ENCODE data around the gene CTTNBP2. TPM values are rescaled to one million over a fixed set of nuclear protein-coding genes. Genes with fewer than 3 reads are reported as not detected.

CTTNBP2 gene
- total and polyA plus RNA-seq, 2 of the 4 experiments (the other 2 are of a cell fraction): 6.6 to 11.3 TPM

DNA sequence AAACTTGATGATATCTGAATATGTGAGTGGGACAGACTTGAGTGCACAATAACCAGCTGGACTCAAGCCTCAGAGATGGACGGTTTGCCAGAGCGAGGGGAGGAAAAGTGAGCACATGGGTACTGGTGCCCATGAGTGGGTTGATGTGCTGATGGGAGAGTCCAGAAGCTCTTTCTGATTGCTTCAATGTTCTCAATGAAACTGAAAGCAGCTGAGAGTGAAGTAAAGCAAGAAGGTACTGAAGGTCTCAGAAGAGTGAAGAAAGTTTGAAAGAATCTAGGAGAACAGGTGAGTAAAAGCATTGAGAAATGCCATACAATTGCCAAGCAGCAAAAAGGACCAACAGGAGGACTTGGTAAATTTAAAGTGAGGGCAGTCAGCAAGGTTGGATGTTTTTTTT is 28.6 kb downstream of the CTTNBP2 start:
- WGBS, 2 experiments (ENCODE audit: extremely low coverage in 2 of 2, insufficient read length in 1 of 2): 100% methylated on average over 2 of the region's 2 CpGs; no CpG with 5 or more reads in 1 of the 2 experiments
- no peaks in the 10 kb centered on the region; a peak in 1 of 4 replicates for H3K79me1 ChIP-seq (ENCODE audit: low read depth in 1 of 2, low read length in 2 of 2)

More for the DNA sequence above, 28.6 kb downstream of the CTTNBP2 start:
- ATAC-seq (ENCODE audit: low read depth) (no peak), DNase-seq (no peak)
- Histone ChIP-seq H4K8ac (ENCODE audit: low read depth in 2 of 2, low read length in 2 of 2) (no peak overlapping the region), H2AFZ (replicated peaks; ENCODE audit: low read length, poor library complexity) (no peak overlapping the region), H4K5ac (ENCODE audit: low read depth, low read length) (no peak overlapping the region), H3K9ac (ENCODE audit: low read depth, low read length) (no peak overlapping the region), H3K9me3 (ENCODE audit: control insufficient read depth, insufficient read depth, low read length) (0 out of 2 replicates have a peak, but pooled peaks cover 2% of the 10 kb centered on the region), H3K36me3 (ENCODE audit: control insufficient read depth, insufficient read depth, low read length) (peaks cover 4% of the 10 kb centered on the region; the same call in 1 of the 2 replicates), H2BK15ac (ENCODE audit: low read depth, low read length) (no peak overlapping the region), H2BK20ac (ENCODE audit: low read depth, low read length) (no peak overlapping the region), H3K23ac (ENCODE audit: low read depth, low read length) (no peak overlapping the region), H3K4me1 (ENCODE audit: control insufficient read depth, insufficient read depth, low read length) (no peaks in the 10 kb centered on the region), H3K4me2 (ENCODE audit: low read depth, low read length) (no peak overlapping the region), H2BK120ac (ENCODE audit: low read depth, low read length) (no peak overlapping the region), H3K56ac (ENCODE audit: extremely low read depth, insufficient read depth, low read length) (no peak overlapping the region), H3K4ac (ENCODE audit: low read depth, low read length) (no peak overlapping the region), H3K9me1 (ENCODE audit: insufficient read depth, low read length) (no peaks in the 10 kb centered on the region), H3K27ac (ENCODE audit: insufficient read depth, low read length) (no peak overlapping the region), H3K18ac (ENCODE audit: low read depth, low read length) (no peak overlapping the region), H4K20me1 (ENCODE audit: insufficient read depth, low read length) (no peaks in the 10 kb centered on the region), H2AK5ac (ENCODE audit: low read depth, low read length) (no peak overlapping the region), H3K14ac (replicated peaks; ENCODE audit: low read depth, low read length) (no peak overlapping the region), H4K91ac (ENCODE audit: insufficient read depth, low read depth, low read length) (no peak overlapping the region), H2AK9ac (replicated peaks; ENCODE audit: low read depth, low read length, poor library complexity) (no peak overlapping the region), H3K27me3 (ENCODE audit: control insufficient read depth, insufficient read depth, low read length) (no peaks in the 10 kb centered on the region), H2BK5ac (ENCODE audit: low read depth, low read length, poor library complexity, severe bottlenecking) (no peak overlapping the region), H3K4me3 (ENCODE audit: insufficient read depth, low read depth, low read length) (no peak overlapping the region)
- no peak for TF ChIP-seq MAFK (IDR thresholded peaks at IDR 0.05; ENCODE audit: low read depth, low read length)
- TF ChIP-seq, protein P1, sequence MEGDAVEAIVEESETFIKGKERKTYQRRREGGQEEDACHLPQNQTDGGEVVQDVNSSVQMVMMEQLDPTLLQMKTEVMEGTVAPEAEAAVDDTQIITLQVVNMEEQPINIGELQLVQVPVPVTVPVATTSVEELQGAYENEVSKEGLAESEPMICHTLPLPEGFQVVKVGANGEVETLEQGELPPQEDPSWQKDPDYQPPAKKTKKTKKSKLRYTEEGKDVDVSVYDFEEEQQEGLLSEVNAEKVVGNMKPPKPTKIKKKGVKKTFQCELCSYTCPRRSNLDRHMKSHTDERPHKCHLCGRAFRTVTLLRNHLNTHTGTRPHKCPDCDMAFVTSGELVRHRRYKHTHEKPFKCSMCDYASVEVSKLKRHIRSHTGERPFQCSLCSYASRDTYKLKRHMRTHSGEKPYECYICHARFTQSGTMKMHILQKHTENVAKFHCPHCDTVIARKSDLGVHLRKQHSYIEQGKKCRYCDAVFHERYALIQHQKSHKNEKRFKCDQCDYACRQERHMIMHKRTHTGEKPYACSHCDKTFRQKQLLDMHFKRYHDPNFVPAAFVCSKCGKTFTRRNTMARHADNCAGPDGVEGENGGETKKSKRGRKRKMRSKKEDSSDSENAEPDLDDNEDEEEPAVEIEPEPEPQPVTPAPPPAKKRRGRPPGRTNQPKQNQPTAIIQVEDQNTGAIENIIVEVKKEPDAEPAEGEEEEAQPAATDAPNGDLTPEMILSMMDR (conservative IDR thresholded peaks at IDR 0.05; ENCODE audit: low read depth, low read length): no peak
- intact Hi-C loops (cut with micrococcal nuclease) (no loop called here), in situ Hi-C loops (cut with MboI; ENCODE audit: low sequenced_read_pairs) (no loop called here), dilution Hi-C loops (cut with HindIII; ENCODE audit: low sequenced_read_pairs, unreplicated experiment) (no loop called here)
- POLR2A ChIA-PET (ENCODE audit: unreplicated experiment): no interaction called here
- CTCF ChIA-PET: no interaction called here
- no TSS peak for BruUV-seq (replicated peaks)
